OCI-LY7 (cell line): ENCODE results near the gene SPPL3.
"Not testable (repeated sequence)": the region's sequence is repeated elsewhere in the genome, so short reads cannot be mapped to it uniquely, and the experiment has no call there.

Source experiments
- EZH2phosphoT487 ChIP-seq: fragments of 200-600 bp; sonication (generic); IDR thresholded peaks from 2 replicates; pipeline ENCODE4 v1.6.1; 2018; ENCODE audit warnings: low read depth, borderline replicate concordance, mild to moderate bottlenecking, mixed run types, antibody characterized with exemption, low read length, moderate library complexity, mixed read lengths
- TF ChIP-seq, protein P1 (sequence below): fragments of 200-600 bp; sonication (generic); conservative IDR thresholded peaks from 2 replicates; pipeline ENCODE4 v1.5.1; 2014; ENCODE audit warnings: mild to moderate bottlenecking, antibody characterized with exemption, low read length, moderate library complexity, mixed read lengths

DNA sequence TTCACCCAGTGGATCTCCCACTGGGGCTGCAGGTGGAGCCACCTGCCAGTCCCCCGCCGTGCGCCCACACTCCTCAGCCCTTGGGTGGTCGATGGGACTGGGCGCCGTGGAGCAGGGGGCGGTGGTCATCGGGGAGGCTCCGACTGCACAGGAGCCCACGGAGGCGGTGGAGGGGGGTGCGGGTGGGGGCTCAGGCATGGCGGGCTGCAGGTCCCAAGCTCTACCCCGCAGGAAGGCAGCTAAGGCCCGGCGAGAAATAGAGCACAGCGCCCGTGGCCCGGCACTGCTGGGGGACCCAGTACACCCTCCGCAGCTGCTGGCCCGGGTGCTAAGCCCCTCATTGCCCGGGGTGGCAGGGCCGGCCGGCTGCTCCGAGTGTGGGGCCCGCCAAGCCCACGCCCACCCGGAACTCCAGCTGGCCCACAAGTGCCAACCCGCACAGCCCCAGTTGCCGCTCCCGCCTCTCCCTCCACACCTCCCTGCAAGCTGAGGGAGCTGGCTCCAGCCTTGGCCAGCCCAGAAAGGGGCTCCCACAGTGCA lies 46.2 kb upstream of the SPPL3 start:
- TF ChIP-seq, protein P1, sequence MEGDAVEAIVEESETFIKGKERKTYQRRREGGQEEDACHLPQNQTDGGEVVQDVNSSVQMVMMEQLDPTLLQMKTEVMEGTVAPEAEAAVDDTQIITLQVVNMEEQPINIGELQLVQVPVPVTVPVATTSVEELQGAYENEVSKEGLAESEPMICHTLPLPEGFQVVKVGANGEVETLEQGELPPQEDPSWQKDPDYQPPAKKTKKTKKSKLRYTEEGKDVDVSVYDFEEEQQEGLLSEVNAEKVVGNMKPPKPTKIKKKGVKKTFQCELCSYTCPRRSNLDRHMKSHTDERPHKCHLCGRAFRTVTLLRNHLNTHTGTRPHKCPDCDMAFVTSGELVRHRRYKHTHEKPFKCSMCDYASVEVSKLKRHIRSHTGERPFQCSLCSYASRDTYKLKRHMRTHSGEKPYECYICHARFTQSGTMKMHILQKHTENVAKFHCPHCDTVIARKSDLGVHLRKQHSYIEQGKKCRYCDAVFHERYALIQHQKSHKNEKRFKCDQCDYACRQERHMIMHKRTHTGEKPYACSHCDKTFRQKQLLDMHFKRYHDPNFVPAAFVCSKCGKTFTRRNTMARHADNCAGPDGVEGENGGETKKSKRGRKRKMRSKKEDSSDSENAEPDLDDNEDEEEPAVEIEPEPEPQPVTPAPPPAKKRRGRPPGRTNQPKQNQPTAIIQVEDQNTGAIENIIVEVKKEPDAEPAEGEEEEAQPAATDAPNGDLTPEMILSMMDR = not testable (repeated sequence)
- not testable (repeated sequence) for TF ChIP-seq EZH2phosphoT487
